Upper lobe of left lung (tissue), 6 donors: ENCODE measurements around the gene CCDC7. TPM values are rescaled to one million over a fixed set of nuclear protein-coding genes. Genes with fewer than 3 reads are reported as not detected.

Experiments used
- ATAC-seq, 2 donors: fragments of 200-7000 bp; cut with Tn5 transposase; one replicate each; pipeline ENCODE4 v1.9.1; 2022; ENCODE audit warnings: mild to moderate bottlenecking in 2 of 2, moderate library complexity in 2 of 2; ENCODE audit not compliant: low FRiP score in 2 of 2
- DNase-seq, 2 donors: peaks; one replicate each; pipeline ENCODE4 v3.0.0-alpha.2; 2019 to 2020
- H3K27ac ChIP-seq, 4 donors: fragments of 200-600 bp; sonication (generic); one replicate each; pipeline ENCODE4 v1.5.1; 2016 to 2019
- H3K27me3 ChIP-seq, 4 donors: fragments of 200-600 bp; sonication (generic); one replicate each; pipeline ENCODE4 v1.5.1; 2017 to 2019
- H3K36me3 ChIP-seq, 4 donors: fragments of 200-600 bp; sonication (generic); one replicate each; pipeline ENCODE4 v1.5.1; 2016 to 2019
- H3K4me1 ChIP-seq, 4 donors: fragments of 200-600 bp; sonication (generic); one replicate each; pipeline ENCODE4 v1.5.1; 2018 to 2019
- H3K4me3 ChIP-seq, 4 donors: fragments of 200-600 bp; sonication (generic); one replicate each; pipeline ENCODE4 v1.5.1; 2017 to 2019; ENCODE audit warnings: mild to moderate bottlenecking in 2 of 4, moderate library complexity in 1 of 4
- H3K9me3 ChIP-seq, 4 donors: fragments of 200-600 bp; sonication (generic); one replicate each; pipeline ENCODE4 v1.5.1; 2018 to 2019
- EP300 ChIP-seq, 4 donors: sonication (generic); formaldehyde crosslinking; IDR thresholded peaks; one replicate each; pipeline ENCODE4 v1.5.1; 2017; ENCODE audit warnings: antibody characterized with exemption in 4 of 4, control low read depth in 2 of 4
- POLR2A ChIP-seq, 4 donors: fragments of 450-650 bp; IDR thresholded peaks; one replicate each; pipeline ENCODE4 v1.5.1; 2016 to 2017; ENCODE audit warnings: antibody characterized with exemption in 4 of 4, mild to moderate bottlenecking in 2 of 4
- POLR2AphosphoS5 ChIP-seq, 2 donors: sonication (generic); formaldehyde crosslinking; IDR thresholded peaks; one replicate each; pipeline ENCODE4 v1.5.1; 2017; ENCODE audit warnings: antibody characterized with exemption in 2 of 2
- WGBS, 2 donors: methylation state at CpG; one replicate each; pipeline ENCODE4 v1.1.5; 2017 to 2018; 5-methylcytosine and 5-hydroxymethylcytosine counted together
- total RNA-seq, 6 donors: library from RNA; depleted of rRNA in 4 of 6; stranded (reverse); fragments of >200 nt in 4 of 6; gene quantifications; one replicate each; pipeline versions ENCODE4 v1.1.0 to v1.2.1, GENCODE V29; 2016 to 2021
- TF ChIP-seq, protein P1 (sequence below), 6 experiments: fragments of 450-650 bp in 4 of 6; fragments of 200-600 bp in 2 of 6; sonication (generic) in 2 of 6; IDR thresholded peaks; one replicate each; pipeline ENCODE4 v1.5.1; 2016 to 2019; ENCODE audit warnings: antibody characterized with exemption in 6 of 6
- donor health status: DM: no; HTN: no; CAD: no; lungs with moderate emphysema.
- donor health status: DM: no; HTN: yes; CAD: no; lungs with severe emphysema.

The CCDC7 gene
- total RNA-seq, 6 donors from 2014 or later: 6.4 to 39.8 (median 18.0) TPM

DNA sequence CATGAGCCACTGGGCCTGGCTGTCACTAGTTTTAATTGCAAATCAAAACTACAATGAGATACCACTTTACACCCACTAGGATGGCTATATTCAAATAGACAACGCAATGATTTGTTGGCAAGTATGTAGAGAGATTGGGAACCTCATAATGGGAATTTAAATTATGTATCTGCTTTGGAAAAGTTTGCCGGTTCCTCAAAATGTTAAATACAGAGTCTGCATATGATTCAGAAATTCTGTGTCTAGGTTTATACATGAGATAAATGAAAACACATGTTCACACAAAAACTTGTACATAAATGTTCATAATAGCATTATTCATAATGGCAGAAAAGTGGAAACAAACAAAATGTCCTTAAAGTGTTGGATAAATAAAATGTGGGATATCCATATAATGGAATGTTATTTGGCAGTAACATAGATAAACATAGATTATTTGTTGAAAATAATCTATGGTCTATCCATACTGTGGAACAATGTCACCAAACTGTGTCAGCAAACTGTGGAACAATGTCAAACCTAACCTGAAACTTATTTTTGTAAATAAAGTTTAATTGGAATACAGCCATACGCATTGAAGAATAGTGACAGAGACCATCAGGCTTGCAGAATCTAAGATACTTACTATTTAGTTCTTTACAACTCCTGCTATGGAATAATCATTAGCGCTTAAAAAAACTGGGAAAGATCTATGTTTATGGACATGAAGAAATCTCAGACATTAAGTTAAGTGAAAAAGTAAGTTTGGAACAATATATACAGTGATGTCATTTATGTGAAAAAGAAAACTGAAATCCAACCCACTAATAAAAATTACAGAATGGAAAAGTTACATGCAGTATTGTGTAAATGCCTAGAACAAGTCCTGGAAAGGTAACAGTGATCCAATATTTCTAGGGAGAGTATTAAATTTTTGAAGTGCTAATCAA, 70.9 kb downstream of the CCDC7 start:
- no peak for ATAC-seq
- Histone ChIP-seq H3K4me1 (no peaks in the 10 kb centered on the region), H3K4me3 (no peak overlapping the region), H3K36me3 (no peaks in the 10 kb centered on the region), H3K27me3 (no peaks in the 10 kb centered on the region), H3K27ac (no peak overlapping the region), H3K9me3 (peaks cover 5 to 14% (median 10%) of the 10 kb centered on the region in 4 donors)
- DNase-seq: no peak
- TF ChIP-seq POLR2AphosphoS5 (IDR thresholded peaks at IDR 0.05): no peak
- TF ChIP-seq POLR2A (IDR thresholded peaks at IDR 0.05): no peak
- no peak for TF ChIP-seq EP300 (IDR thresholded peaks at IDR 0.05)
- TF ChIP-seq, protein P1, sequence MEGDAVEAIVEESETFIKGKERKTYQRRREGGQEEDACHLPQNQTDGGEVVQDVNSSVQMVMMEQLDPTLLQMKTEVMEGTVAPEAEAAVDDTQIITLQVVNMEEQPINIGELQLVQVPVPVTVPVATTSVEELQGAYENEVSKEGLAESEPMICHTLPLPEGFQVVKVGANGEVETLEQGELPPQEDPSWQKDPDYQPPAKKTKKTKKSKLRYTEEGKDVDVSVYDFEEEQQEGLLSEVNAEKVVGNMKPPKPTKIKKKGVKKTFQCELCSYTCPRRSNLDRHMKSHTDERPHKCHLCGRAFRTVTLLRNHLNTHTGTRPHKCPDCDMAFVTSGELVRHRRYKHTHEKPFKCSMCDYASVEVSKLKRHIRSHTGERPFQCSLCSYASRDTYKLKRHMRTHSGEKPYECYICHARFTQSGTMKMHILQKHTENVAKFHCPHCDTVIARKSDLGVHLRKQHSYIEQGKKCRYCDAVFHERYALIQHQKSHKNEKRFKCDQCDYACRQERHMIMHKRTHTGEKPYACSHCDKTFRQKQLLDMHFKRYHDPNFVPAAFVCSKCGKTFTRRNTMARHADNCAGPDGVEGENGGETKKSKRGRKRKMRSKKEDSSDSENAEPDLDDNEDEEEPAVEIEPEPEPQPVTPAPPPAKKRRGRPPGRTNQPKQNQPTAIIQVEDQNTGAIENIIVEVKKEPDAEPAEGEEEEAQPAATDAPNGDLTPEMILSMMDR (IDR thresholded peaks at IDR 0.05): no peak
- 89 to 91% methylated on average over 4 of the region's 4 CpGs for WGBS, 2 donors

DNA sequence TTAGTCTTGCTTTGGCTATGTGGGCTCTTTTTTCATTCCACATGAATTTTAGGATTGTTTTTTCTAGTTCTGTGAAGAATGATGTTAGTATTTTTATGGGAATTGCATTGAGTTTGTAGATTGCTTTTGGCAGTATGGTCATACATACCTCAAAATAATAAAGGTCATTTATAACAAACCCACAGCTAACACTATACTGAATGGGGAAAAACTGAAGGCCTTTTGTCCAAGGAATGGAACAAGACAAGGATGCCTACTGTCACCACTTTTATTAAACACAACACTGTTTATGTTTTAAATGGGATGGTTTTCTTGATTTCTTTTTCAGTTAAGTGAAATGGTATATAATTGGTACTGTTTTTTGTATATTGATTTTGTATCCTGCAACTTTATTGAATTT, 84.3 kb downstream of the CCDC7 start:
- no peak for ATAC-seq
- Histone ChIP-seq H3K36me3 (no peaks in the 10 kb centered on the region), H3K27me3 (no peaks in the 10 kb centered on the region), H3K27ac (no peak overlapping the region), H3K4me3 (no peak overlapping the region), H3K4me1 (no peaks in the 10 kb centered on the region), H3K9me3 (peaks cover 0 to 10% (median 6%) of the 10 kb centered on the region in 4 donors)
- no peak for TF ChIP-seq EP300 (IDR thresholded peaks at IDR 0.05)
- TF ChIP-seq, protein P1 (IDR thresholded peaks at IDR 0.05): no peak
- TF ChIP-seq POLR2A (IDR thresholded peaks at IDR 0.05): no peak
- no peak for TF ChIP-seq POLR2AphosphoS5 (IDR thresholded peaks at IDR 0.05)
- no peak for DNase-seq

DNA sequence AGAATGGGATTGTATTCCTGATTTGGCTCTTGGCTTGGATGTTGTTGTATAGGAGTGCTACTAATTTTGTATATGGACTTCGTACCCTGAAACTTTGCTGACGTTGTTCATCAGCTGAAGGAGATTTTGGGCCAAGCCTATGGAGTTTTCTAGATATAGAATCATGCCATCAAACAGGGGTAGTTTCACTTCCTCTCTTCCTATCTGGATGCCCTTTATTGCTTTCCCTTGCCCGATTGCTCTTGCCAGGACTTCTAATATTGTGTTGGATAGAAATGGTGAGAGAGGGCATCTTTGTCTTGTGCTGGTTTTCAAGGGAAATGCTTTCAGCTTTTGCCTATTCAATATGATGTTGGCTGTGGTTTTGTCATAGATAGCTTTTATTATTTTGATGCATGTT, 92.3 kb downstream of the CCDC7 start:
- TF ChIP-seq POLR2AphosphoS5 (IDR thresholded peaks at IDR 0.05): no peak
- no peak for TF ChIP-seq EP300 (IDR thresholded peaks at IDR 0.05)
- no peak for TF ChIP-seq POLR2A (IDR thresholded peaks at IDR 0.05)
- TF ChIP-seq, protein P1 (IDR thresholded peaks at IDR 0.05): no peak
- Histone ChIP-seq H3K27me3 (no peaks in the 10 kb centered on the region), H3K4me3 (no peak overlapping the region), H3K36me3 (no peaks in the 10 kb centered on the region), H3K9me3 (peaks cover 0 to 10% (median 6%) of the 10 kb centered on the region in 4 donors), H3K4me1 (no peaks in the 10 kb centered on the region), H3K27ac (no peak overlapping the region)
- DNase-seq (no peak), ATAC-seq (no peak)
- WGBS, 2 donors: 74 to 76% methylated on average over 3 of the region's 3 CpGs

DNA sequence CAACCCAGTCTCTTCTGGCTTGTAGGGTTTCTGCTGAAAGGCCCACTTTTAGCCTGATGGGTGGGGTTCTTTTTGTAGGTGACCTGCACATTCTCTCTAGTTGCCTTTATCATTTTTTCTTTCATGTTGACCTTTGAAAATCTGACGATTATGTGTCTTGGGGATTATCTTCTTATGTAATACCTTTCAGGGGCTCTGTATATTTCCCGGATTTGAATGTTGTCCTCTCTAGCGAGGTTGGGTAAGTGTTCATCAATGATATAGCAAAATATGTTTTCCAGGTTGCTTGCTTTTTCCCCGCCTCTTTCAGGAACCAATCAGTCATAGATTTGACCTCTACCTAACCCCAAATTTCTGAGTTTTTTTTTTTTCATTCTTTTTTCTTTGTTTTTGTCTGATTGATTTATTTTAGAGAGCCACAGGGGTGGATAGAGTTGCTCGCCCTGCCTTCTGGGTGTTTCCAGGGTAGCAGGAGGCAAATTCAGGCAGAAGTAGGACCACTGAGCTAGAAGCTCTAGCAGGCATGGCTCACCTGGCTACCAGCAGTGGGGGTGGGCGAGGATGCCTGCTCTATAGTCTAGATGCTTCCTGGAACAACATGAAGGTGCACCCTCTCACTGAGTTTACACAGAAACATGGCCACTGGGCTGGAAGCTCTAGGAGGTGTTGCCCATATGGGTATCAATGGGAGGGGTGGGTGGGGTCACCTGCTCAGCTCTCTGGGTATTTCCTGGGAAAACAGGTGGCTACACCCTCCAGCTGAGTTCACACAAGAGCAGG, 94.9 kb downstream of the CCDC7 start:
- H3K9me3 ChIP-seq: no peaks in the 10 kb centered on the region
- H3K27ac ChIP-seq: no peak overlapping the region
- no peaks in the 10 kb centered on the region for H3K27me3 ChIP-seq
- no peaks in the 10 kb centered on the region for H3K4me1 ChIP-seq
- DNase-seq (no peak), ATAC-seq (no peak)
- no peak overlapping the region for H3K4me3 ChIP-seq
- WGBS, 2 donors: 95 to 97% methylated on average over 6 of the region's 6 CpGs
- no peaks in the 10 kb centered on the region for H3K36me3 ChIP-seq
- TF ChIP-seq EP300 (IDR thresholded peaks at IDR 0.05) (no peak), POLR2A (IDR thresholded peaks at IDR 0.05) (no peak), POLR2AphosphoS5 (IDR thresholded peaks at IDR 0.05) (no peak)
- TF ChIP-seq, protein P1 (IDR thresholded peaks at IDR 0.05): no peak
